Measurements from ENCODE around the gene LRCH4. TPM values are rescaled to one million over a fixed set of nuclear protein-coding genes. Genes with fewer than 3 reads are reported as not detected.

Gene LRCH4
- total and polyA plus RNA-seq, 2 of the 13 experiments (the other 11 are each of a cell fraction or from before 2014, with no cell fraction given) = 7.0 to 9.3 TPM

DNA sequence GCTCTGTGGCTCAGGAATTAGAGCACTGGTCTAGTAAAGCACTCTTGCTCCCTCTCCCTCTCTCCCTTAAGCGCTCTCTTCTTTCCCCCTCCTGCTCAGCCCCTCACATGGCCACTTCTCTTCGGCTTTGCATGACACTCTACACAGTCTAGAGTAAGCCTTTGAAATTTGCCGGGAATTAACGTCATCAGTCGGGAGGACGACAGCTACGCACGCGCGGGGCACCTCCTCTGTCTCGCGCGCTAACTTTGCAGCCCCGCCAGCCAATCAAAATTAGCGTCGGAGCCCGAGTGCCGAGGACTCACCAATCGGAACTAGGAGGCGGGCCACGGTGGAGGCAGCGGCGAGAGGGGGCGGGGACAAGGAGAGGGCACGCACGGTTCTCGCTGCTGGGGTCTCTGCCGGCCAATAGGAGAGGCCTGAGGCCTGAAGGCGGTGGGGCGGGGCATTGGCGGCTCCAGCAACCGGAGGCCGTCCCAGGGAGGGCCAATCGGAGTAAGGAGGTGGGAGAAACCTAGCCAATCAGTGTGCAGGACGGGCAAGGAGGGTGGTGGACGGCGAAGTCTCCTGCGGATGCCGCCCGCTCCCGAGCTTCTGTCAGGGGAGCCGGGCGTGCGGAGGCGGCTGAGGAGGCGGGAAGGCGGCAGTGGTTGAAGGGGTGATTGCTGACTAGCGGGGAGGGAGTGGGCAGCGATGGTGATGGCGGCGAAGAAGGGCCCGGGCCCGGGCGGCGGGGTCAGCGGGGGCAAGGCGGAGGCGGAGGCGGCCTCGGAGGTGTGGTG, 47.1 kb downstream of the LRCH4 start, which contains the start of gene AGFG2 (continued):
- TF ChIP-seq, protein P1, sequence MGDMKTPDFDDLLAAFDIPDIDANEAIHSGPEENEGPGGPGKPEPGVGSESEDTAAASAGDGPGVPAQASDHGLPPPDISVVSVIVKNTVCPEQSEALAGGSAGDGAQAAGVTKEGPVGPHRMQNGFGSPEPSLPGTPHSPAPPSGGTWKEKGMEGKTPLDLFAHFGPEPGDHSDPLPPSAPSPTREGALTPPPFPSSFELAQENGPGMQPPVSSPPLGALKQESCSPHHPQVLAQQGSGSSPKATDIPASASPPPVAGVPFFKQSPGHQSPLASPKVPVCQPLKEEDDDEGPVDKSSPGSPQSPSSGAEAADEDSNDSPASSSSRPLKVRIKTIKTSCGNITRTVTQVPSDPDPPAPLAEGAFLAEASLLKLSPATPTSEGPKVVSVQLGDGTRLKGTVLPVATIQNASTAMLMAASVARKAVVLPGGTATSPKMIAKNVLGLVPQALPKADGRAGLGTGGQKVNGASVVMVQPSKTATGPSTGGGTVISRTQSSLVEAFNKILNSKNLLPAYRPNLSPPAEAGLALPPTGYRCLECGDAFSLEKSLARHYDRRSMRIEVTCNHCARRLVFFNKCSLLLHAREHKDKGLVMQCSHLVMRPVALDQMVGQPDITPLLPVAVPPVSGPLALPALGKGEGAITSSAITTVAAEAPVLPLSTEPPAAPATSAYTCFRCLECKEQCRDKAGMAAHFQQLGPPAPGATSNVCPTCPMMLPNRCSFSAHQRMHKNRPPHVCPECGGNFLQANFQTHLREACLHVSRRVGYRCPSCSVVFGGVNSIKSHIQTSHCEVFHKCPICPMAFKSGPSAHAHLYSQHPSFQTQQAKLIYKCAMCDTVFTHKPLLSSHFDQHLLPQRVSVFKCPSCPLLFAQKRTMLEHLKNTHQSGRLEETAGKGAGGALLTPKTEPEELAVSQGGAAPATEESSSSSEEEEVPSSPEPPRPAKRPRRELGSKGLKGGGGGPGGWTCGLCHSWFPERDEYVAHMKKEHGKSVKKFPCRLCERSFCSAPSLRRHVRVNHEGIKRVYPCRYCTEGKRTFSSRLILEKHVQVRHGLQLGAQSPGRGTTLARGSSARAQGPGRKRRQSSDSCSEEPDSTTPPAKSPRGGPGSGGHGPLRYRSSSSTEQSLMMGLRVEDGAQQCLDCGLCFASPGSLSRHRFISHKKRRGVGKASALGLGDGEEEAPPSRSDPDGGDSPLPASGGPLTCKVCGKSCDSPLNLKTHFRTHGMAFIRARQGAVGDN (CRISPR knock-in tag; IDR thresholded peaks at IDR 0.05) = peak; percentile 87
- TF ChIP-seq BCL6 (CRISPR knock-in tag; IDR thresholded peaks at IDR 0.05) = no peak
- TF ChIP-seq HNRNPK (IDR thresholded peaks at IDR 0.05; ENCODE audit: low read depth, low read length, poor library complexity, severe bottlenecking) = peak; percentile 86
- TF ChIP-seq TAF1 (CRISPR knock-in tag; IDR thresholded peaks at IDR 0.05) = peak; percentile 97
- no peak for TF ChIP-seq NCOA2 (CRISPR knock-in tag; IDR thresholded peaks at IDR 0.05)
- TF ChIP-seq ZNF616 (CRISPR knock-in tag; IDR thresholded peaks at IDR 0.05; ENCODE audit: low read depth) = peak; percentile 55; the same call in 1 of the 2 replicates
- TF ChIP-seq, protein P2, sequence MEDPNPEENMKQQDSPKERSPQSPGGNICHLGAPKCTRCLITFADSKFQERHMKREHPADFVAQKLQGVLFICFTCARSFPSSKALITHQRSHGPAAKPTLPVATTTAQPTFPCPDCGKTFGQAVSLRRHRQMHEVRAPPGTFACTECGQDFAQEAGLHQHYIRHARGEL (CRISPR knock-in tag; IDR thresholded peaks at IDR 0.05) = no peak
- TF ChIP-seq, protein P3, sequence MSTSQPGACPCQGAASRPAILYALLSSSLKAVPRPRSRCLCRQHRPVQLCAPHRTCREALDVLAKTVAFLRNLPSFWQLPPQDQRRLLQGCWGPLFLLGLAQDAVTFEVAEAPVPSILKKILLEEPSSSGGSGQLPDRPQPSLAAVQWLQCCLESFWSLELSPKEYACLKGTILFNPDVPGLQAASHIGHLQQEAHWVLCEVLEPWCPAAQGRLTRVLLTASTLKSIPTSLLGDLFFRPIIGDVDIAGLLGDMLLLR (CRISPR knock-in tag; IDR thresholded peaks at IDR 0.05) = peak; percentile 83; the same call in 1 of the 2 replicates
- TF ChIP-seq, protein P4, sequence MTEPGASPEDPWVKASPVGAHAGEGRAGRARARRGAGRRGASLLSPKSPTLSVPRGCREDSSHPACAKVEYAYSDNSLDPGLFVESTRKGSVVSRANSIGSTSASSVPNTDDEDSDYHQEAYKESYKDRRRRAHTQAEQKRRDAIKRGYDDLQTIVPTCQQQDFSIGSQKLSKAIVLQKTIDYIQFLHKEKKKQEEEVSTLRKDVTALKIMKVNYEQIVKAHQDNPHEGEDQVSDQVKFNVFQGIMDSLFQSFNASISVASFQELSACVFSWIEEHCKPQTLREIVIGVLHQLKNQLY (CRISPR knock-in tag; IDR thresholded peaks at IDR 0.05) = no peak
- TF ChIP-seq, protein P5, sequence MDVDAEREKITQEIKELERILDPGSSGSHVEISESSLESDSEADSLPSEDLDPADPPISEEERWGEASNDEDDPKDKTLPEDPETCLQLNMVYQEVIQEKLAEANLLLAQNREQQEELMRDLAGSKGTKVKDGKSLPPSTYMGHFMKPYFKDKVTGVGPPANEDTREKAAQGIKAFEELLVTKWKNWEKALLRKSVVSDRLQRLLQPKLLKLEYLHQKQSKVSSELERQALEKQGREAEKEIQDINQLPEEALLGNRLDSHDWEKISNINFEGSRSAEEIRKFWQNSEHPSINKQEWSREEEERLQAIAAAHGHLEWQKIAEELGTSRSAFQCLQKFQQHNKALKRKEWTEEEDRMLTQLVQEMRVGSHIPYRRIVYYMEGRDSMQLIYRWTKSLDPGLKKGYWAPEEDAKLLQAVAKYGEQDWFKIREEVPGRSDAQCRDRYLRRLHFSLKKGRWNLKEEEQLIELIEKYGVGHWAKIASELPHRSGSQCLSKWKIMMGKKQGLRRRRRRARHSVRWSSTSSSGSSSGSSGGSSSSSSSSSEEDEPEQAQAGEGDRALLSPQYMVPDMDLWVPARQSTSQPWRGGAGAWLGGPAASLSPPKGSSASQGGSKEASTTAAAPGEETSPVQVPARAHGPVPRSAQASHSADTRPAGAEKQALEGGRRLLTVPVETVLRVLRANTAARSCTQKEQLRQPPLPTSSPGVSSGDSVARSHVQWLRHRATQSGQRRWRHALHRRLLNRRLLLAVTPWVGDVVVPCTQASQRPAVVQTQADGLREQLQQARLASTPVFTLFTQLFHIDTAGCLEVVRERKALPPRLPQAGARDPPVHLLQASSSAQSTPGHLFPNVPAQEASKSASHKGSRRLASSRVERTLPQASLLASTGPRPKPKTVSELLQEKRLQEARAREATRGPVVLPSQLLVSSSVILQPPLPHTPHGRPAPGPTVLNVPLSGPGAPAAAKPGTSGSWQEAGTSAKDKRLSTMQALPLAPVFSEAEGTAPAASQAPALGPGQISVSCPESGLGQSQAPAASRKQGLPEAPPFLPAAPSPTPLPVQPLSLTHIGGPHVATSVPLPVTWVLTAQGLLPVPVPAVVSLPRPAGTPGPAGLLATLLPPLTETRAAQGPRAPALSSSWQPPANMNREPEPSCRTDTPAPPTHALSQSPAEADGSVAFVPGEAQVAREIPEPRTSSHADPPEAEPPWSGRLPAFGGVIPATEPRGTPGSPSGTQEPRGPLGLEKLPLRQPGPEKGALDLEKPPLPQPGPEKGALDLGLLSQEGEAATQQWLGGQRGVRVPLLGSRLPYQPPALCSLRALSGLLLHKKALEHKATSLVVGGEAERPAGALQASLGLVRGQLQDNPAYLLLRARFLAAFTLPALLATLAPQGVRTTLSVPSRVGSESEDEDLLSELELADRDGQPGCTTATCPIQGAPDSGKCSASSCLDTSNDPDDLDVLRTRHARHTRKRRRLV (CRISPR knock-in tag; IDR thresholded peaks at IDR 0.05) = peak; percentile 41; the same call in 1 of the 2 replicates
- peak; percentile 89 for TF ChIP-seq ZNF547 (CRISPR knock-in tag; IDR thresholded peaks at IDR 0.05)
- TF ChIP-seq SIN3A (IDR thresholded peaks at IDR 0.05; ENCODE audit: borderline replicate concordance, low read depth, low read length) = peak; percentile 99
- no peak for TF ChIP-seq ZNF747 (CRISPR knock-in tag; IDR thresholded peaks at IDR 0.05; ENCODE audit: borderline replicate concordance)
- TF ChIP-seq, protein P6, sequence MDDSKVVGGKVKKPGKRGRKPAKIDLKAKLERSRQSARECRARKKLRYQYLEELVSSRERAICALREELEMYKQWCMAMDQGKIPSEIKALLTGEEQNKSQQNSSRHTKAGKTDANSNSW (CRISPR knock-in tag; IDR thresholded peaks at IDR 0.05; ENCODE audit: borderline replicate concordance) = no peak
- TF ChIP-seq ZNF383 (CRISPR knock-in tag; IDR thresholded peaks at IDR 0.05; ENCODE audit: borderline replicate concordance) = no peak
- no peak for TF ChIP-seq SP140L (CRISPR knock-in tag; IDR thresholded peaks at IDR 0.05; ENCODE audit: borderline replicate concordance)
- no peak; the same call in 1 of the 2 replicates for TF ChIP-seq ZFP82 (CRISPR knock-in tag; IDR thresholded peaks at IDR 0.05; ENCODE audit: borderline replicate concordance)
- TF ChIP-seq DNMT1 (CRISPR knock-in tag; IDR thresholded peaks at IDR 0.05) = no peak

All from HepG2 (cell line).